Hematopoietic multipotent progenitor cell treated with erythropoietin and hydrocortisone succinate and interleukin-3 and kit ligand, for 6 days (in vitro differentiated cells): Measurements from ENCODE around the gene SLC4A5.

Experiments
- DNase-seq: peaks from one replicate; pipeline ENCODE4 v3.0.0-alpha.2; 2015

SLC4A5 gene

GRCh38 chr2:74307720-74308119 lies 35.5 kb downstream of the SLC4A5 start:
- no peak for DNase-seq

- DNase-seq: no peak
Measured at GRCh38 chr2:74304332-74305148, 38.7 kb downstream of the SLC4A5 start.

GRCh38 chr2:74302865-74303264 lies 40.4 kb downstream of the SLC4A5 start:
- no peak for DNase-seq

GRCh38 chr2:74301262-74301661 lies 42.0 kb downstream of the SLC4A5 start:
- DNase-seq: no peak

GRCh38 chr2:74300506-74300905 lies 42.7 kb downstream of the SLC4A5 start:
- DNase-seq: no peak

GRCh38 chr2:74297950-74298349 lies 45.3 kb downstream of the SLC4A5 start:
- DNase-seq: no peak

- no peak for DNase-seq
Measured at GRCh38 chr2:74297391-74297790, 45.8 kb downstream of the SLC4A5 start.

- no peak for DNase-seq
Measured at GRCh38 chr2:74293191-74293991, 49.8 kb downstream of the SLC4A5 start.

- no peak for DNase-seq
Measured at GRCh38 chr2:74292751-74293150, 50.5 kb downstream of the SLC4A5 start.

- no peak for DNase-seq
Measured at GRCh38 chr2:74291886-74292621, 51.2 kb downstream of the SLC4A5 start.

GRCh38 chr2:74291218-74291544 lies 52.0 kb downstream of the SLC4A5 start:
- no peak for DNase-seq

GRCh38 chr2:74290466-74291217 lies 52.6 kb downstream of the SLC4A5 start:
- no peak for DNase-seq

GRCh38 chr2:74290066-74290465 lies 53.1 kb downstream of the SLC4A5 start:
- no peak for DNase-seq

GRCh38 chr2:74286725-74287124 lies 56.5 kb downstream of the SLC4A5 start:
- DNase-seq: no peak

GRCh38 chr2:74281141-74281975 lies 61.9 kb downstream of the SLC4A5 start:
- DNase-seq: no peak

GRCh38 chr2:74278694-74279093 lies 64.5 kb downstream of the SLC4A5 start:
- no peak for DNase-seq

- no peak for DNase-seq
Measured at GRCh38 chr2:74278176-74278575, 65.0 kb downstream of the SLC4A5 start.

GRCh38 chr2:74275228-74275627 lies 68.0 kb downstream of the SLC4A5 start:
- no peak for DNase-seq

GRCh38 chr2:74269667-74270066 lies 73.5 kb downstream of the SLC4A5 start:
- DNase-seq: no peak

- DNase-seq: peak; percentile 56
Measured at GRCh38 chr2:74267068-74267467, 76.1 kb downstream of the SLC4A5 start.

- no peak for DNase-seq
Measured at GRCh38 chr2:74264281-74264680, 78.9 kb downstream of the SLC4A5 start.

GRCh38 chr2:74262681-74263080 lies 80.5 kb downstream of the SLC4A5 start:
- DNase-seq: no peak
